ENCODE data around the gene CALY. TPM values are rescaled to one million over a fixed set of nuclear protein-coding genes. Genes with fewer than 3 reads are reported as not detected.
A peak's percentile ranks its signal among the peaks of the same experiment; 100 is the strongest.
"Not testable (repeated sequence)": the region's sequence is repeated elsewhere in the genome, so short reads cannot be mapped to it uniquely, and the experiment has no call there.

Gene CALY, protein sequence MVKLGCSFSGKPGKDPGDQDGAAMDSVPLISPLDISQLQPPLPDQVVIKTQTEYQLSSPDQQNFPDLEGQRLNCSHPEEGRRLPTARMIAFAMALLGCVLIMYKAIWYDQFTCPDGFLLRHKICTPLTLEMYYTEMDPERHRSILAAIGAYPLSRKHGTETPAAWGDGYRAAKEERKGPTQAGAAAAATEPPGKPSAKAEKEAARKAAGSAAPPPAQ
- 0.73 TPM for total RNA-seq

DNA sequence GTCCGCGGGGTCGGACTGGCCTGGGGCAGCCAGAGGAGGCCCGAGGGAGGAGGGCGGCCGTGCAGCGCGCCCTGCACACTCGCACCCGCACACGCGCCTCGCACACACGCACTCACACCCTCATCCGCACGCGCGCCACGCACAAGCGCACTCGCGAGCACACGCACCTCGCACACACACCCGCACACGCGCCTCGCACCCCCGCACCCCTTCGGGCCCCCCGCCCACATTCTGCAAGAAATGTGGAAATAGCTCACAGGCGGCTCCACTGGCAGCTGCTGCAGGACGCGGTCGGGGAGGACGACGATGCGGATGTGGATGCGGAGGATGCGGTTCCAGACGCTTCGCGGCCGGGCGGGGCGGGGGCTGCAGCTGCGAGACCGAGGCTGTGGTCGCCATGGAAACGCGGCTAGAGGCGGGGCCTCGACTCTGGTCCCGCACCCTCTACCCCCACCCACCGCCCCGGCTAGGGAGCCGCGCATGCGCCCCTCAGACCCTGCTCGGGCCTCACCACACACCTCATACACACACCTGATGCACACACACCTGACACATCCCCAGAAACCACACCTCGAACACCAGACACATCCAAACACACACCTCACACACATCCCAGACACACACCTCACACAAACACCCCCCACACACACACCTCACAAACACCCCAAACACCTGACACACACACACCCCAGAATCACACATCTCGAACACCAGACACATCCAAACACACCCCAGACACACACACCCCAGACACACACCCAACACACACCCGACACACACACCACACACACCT is at the start of gene CALY:
Gene CALY, minus strand, starts transcription at position 320 of the 793 bp plus-strand sequence. CDS start 7,907 bp downstream, outside the sequence.
- H3K27me3 ChIP-seq (ENCODE audit: insufficient read depth, low read length): peaks cover 28% of the 10 kb centered on the region
- peaks cover 22% of the 10 kb centered on the region for H3K4me1 ChIP-seq (ENCODE audit: insufficient read depth, low read length)
- H3K4me3 ChIP-seq (ENCODE audit: low read length): peak within 1 kb of the TSS; percentile 12
- H3K9me3 ChIP-seq (ENCODE audit: low read depth, low read length): no peaks in the 10 kb centered on the region

DNA sequence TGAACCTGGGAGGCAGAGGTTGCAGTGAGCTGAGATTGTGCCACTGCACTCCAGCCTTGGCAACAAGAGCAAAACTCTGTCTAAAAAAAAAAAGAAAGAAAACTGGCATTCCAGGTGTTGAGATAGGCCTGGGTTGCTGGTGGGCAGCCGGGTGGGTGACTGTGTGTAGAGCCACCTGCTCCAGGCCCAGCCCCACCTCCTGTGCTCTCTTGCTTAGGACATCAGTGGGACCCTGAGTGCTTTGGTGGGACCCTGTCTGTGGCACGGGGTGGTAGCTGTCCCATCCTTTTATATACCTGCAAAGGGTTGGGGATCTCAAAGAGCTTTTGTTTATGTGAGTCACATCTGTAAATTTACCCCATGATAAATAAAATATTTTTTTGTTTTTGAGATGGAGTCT is 48.5 kb upstream of the CALY start:
- H3K27me3 ChIP-seq (ENCODE audit: insufficient read depth, low read length): no peaks in the 10 kb centered on the region
- H3K4me1 ChIP-seq (ENCODE audit: insufficient read depth, low read length): peaks cover 33% of the 10 kb centered on the region

DNA sequence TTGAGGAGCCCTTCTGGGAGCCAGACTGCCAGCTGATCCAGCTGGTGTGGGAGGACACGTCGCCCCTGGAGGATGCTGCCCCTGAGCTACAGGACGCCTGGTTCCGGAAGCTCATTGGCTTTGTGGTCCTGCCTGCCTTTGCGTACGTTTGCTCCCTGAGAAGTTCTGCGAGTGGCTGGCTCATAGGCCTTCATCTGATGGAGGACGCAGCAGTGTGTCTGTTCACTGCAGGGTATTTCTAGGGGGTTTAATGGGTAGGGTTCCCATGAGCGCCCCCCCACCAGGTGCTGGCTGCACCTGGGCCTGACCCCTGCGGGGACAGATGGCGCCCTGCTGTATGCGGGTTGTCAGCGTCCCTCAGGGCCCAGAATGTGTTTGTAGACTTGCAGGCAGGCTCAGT is 47.4 kb upstream of the CALY start:
- H3K27me3 ChIP-seq (ENCODE audit: insufficient read depth, low read length): no peaks in the 10 kb centered on the region
- H3K9me3 ChIP-seq (ENCODE audit: low read depth, low read length): no peaks in the 10 kb centered on the region
- peaks cover 31% of the 10 kb centered on the region for H3K4me1 ChIP-seq (ENCODE audit: insufficient read depth, low read length)
- H3K4me3 ChIP-seq (ENCODE audit: low read length): no peak overlapping the region

More for the DNA sequence above, 48.5 kb upstream of the CALY start:
- H3K4me3 ChIP-seq (ENCODE audit: low read length): no peak overlapping the region
- no peaks in the 10 kb centered on the region for H3K9me3 ChIP-seq (ENCODE audit: low read depth, low read length)

GRCh38 chr10:133383551-133383950 is 46.9 kb upstream of the CALY start:
- no peaks in the 10 kb centered on the region for H3K9me3 ChIP-seq (ENCODE audit: low read depth, low read length)
- no peak overlapping the region for H3K4me3 ChIP-seq (ENCODE audit: low read length)
- H3K27me3 ChIP-seq (ENCODE audit: insufficient read depth, low read length): no peaks in the 10 kb centered on the region
- H3K4me1 ChIP-seq (ENCODE audit: insufficient read depth, low read length): peaks cover 28% of the 10 kb centered on the region

DNA sequence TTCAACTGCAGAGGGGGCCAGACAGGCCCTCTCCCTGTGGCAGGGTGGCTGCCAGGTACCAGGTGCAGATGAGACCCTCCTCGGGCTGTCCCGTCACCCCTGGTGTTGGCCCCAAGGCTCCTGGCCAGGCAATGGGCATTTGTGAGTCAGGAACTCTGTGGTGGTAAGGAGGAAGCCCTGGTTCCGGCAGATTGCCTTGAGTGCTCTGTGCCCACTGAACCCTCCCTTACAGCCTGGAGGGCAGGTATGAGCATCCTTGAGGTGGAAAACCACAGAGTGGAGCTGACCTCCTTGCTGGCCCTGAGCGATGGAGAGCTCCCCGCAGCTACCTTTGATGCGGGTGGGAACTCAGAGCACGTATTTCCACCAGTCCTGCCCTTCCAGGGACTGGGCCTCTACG is 44.3 kb upstream of the CALY start:
- Histone ChIP-seq H3K9me3 (ENCODE audit: low read depth, low read length) (no peaks in the 10 kb centered on the region), H3K27me3 (ENCODE audit: insufficient read depth, low read length) (no peaks in the 10 kb centered on the region), H3K4me1 (ENCODE audit: insufficient read depth, low read length) (peaks cover 32% of the 10 kb centered on the region), H3K4me3 (ENCODE audit: low read length) (no peak overlapping the region)

- Histone ChIP-seq H3K9me3 (ENCODE audit: low read depth, low read length) (no peaks in the 10 kb centered on the region), H3K4me3 (ENCODE audit: low read length) (peak overlapping the region; percentile 51), H3K27me3 (ENCODE audit: insufficient read depth, low read length) (no peaks in the 10 kb centered on the region), H3K4me1 (ENCODE audit: insufficient read depth, low read length) (peaks cover 32% of the 10 kb centered on the region)
These were observed 43.3 kb upstream of the CALY start for GRCh38 chr10:133379801-133380666.

DNA sequence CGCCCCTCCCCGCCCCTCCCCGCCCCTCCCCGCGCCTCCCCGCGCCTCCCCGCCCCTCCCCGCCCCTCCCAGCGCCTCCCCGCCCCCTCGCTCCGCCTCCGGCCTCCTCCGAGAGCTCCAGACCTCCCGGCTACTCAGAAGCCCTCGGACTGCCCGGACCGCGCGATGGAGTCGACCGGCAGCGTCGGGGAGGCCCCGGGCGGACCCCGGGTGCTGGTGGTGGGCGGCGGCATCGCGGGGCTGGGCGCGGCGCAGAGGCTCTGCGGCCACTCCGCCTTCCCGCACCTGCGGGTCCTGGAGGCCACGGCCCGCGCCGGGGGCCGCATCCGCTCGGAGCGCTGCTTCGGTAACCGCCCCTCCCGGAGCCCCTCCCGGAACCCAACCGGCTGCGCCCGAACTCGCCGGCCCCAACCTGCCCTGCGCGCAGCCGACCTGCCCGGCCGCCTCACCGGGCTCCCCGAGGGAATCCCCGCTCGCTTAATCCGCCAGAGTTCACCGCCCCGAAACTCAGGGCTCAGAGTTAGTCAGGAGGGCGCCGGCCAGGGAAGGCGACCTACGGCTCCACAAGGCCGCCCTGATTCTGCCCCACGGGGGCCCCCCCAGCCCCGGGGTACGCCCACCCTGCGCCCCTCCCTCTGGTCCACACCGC is 42.6 kb upstream of the CALY start, which contains the start of gene PAOX:
Gene PAOX, plus strand, starts transcription at position 111 of the 649 bp plus-strand sequence. Its CDS starts 55 bp downstream, at position 166.
- Histone ChIP-seq H3K9me3 (ENCODE audit: low read depth, low read length) (no peaks in the 10 kb centered on the region), H3K4me1 (ENCODE audit: insufficient read depth, low read length) (peaks cover 35% of the 10 kb centered on the region), H3K27me3 (ENCODE audit: insufficient read depth, low read length) (no peaks in the 10 kb centered on the region), H3K4me3 (ENCODE audit: low read length) (peak within 1 kb of the TSS; percentile 61)

DNA sequence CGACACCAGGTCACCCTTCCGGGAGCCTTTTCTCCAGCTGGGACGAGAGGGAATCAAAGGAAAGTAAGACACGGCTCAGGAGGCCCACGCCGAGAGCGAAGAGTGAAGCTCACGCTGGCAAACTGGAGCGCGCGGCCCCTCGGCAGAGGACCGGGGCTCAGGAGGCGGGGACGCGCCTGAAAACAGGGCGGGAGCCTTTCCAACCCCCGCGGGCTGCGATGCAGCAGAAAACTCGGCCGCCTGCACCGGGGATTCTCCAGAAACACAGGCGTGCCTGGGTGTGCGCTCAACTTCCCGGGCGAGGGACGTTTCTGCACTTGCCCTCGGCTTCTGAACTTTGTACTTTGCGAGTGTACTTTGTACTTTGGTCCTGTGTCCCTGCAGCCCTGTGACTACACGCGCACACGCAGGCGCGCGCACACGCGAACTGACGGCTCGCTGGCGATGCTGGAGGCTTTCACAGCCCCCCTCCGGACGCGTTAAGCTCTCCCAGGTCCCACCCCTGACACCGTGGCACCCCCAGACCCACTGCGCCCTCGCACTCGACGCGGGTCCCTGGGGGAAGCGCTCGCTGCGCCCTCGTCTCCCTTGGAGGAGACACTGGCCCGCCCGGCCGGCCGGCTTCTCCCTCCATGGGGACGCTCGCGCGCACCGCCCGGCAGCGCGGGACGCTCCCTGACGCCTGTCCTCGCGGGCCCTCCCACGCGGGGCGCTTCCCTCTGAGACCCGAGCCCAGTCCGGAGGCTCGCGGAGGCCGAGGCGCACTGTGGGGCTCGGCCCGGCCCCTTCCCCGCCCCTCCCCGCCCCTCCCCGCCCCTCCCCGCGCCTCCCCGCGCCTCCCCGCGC is 41.8 kb upstream of the CALY start:
- Histone ChIP-seq H3K27me3 (ENCODE audit: insufficient read depth, low read length) (no peaks in the 10 kb centered on the region), H3K4me1 (ENCODE audit: insufficient read depth, low read length) (peaks cover 42% of the 10 kb centered on the region), H3K4me3 (ENCODE audit: low read length) (peak overlapping the region; percentile 61), H3K9me3 (ENCODE audit: low read depth, low read length) (no peaks in the 10 kb centered on the region)

DNA sequence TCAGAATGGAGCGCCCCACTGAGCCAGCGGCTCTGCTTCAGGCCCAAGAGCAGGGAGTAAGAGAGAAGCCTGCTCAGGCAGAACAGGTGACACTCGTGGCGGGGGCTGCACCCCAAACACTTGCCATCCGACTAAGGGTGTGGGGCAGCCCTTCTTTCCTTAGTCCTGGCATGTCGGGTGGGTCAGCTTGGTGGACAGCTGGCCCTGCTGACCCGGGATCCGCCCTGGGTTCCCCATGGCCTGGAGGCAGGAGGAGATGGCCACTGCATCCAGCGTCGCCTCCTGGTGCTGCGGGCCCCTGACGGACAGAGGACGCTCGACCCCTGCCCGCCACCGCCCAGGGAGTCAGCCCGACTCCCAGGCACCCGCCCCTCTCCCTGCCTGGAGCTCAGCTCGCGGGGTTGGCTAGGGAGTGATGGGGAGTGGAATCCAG is 41.1 kb upstream of the CALY start:
- Histone ChIP-seq H3K27me3 (ENCODE audit: insufficient read depth, low read length) (no peaks in the 10 kb centered on the region), H3K9me3 (ENCODE audit: low read depth, low read length) (no peaks in the 10 kb centered on the region), H3K4me1 (ENCODE audit: insufficient read depth, low read length) (peaks cover 42% of the 10 kb centered on the region), H3K4me3 (ENCODE audit: low read length) (peak overlapping the region; percentile 61)

GRCh38 chr10:133377025-133377817 is 40.5 kb upstream of the CALY start:
- Histone ChIP-seq H3K4me3 (ENCODE audit: low read length) (no peak overlapping the region), H3K4me1 (ENCODE audit: insufficient read depth, low read length) (peaks cover 44% of the 10 kb centered on the region), H3K9me3 (ENCODE audit: low read depth, low read length) (no peaks in the 10 kb centered on the region), H3K27me3 (ENCODE audit: insufficient read depth, low read length) (no peaks in the 10 kb centered on the region)

DNA sequence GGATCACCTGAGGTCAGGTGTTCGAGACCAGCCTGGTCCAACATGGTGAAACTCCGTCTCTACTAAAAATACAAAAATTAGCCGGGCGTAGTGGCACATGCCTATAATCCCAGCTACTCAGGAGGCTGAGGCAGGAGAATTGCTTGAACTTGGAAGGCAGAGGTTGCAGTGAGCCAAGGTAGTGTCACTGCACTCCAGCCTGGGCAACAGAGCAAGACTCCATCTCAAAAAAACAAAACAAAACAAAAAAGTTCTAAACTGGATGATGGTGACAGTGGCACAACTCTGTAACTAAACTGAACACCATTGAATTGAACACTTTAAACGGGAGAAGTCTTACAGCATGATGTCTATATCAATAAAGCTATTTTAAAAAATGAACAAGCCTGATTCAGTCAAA is 39.5 kb upstream of the CALY start:
- peaks cover 42% of the 10 kb centered on the region for H3K4me1 ChIP-seq (ENCODE audit: insufficient read depth, low read length)
- not testable (repeated sequence) for H3K27me3 ChIP-seq (ENCODE audit: insufficient read depth, low read length)

DNA sequence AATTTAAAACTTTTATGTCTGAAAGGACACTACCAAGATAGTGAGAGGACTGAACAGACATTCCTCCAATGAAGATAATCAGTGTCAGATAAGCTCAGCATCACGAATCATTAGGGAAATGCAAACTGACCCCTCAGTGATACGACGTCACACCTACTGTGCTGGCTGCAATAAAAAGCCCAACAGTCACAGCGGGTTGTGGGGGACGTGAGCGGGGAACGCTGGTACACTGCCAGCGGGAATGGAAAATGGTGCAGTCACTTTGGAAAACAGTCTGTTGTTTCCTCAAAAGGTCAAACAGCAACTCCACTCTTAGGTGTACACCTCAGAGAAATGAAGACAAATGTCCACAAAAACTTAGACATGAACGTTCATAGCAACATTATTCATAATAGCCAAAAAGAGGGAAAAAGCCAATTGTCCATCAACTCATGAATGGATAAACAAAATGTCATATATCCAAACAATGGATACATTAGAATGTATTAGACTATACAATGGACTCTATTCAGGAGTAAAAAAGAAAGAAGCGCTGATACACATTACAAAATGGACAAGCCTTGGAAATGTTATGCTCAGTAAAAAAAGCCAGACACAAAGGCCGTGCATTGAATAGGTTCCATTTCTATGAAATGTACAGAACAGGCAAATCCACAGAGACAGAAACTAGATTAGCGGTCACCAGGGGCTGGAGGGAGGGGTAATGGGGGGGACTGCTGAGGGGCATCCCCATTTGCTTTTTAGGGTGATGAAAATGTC is 38.8 kb upstream of the CALY start:
- H3K9me3 ChIP-seq (ENCODE audit: low read depth, low read length): no peaks in the 10 kb centered on the region

More for the DNA sequence above, 39.5 kb upstream of the CALY start:
- H3K4me3 ChIP-seq (ENCODE audit: low read length); H3K9me3 ChIP-seq (ENCODE audit: low read depth, low read length): not testable (repeated sequence)

More for the DNA sequence above, 38.8 kb upstream of the CALY start:
- Histone ChIP-seq H3K4me1 (ENCODE audit: insufficient read depth, low read length) (peaks cover 36% of the 10 kb centered on the region), H3K27me3 (ENCODE audit: insufficient read depth, low read length) (no peaks in the 10 kb centered on the region), H3K4me3 (ENCODE audit: low read length) (no peak overlapping the region)
